AG04450 (cell line): ENCODE measurements around the gene LRRC41. TPM values are rescaled to one million over a fixed set of nuclear protein-coding genes. Genes with fewer than 3 reads are reported as not detected.

Experiments
- CTCF ChIA-PET: fragments of 300-600, 350-600 bp; formaldehyde crosslinking; extraction: SDS; loops from one replicate; lab custom pipeline; 2022; ENCODE audit warnings: antibody characterized with exemption, inconsistent platforms; lab: Charles Lee
- POLR2A ChIA-PET: fragments of 350-600 bp; formaldehyde crosslinking; extraction: SDS; loops from one replicate; lab custom pipeline; 2021; ENCODE audit warnings: antibody characterized with exemption, inconsistent platforms; lab: Yijun Ruan, JAX
- DNase-seq: peaks from one replicate; pipeline ENCODE4 v3.0.0-alpha.2; 2011; ENCODE audit warnings: low read depth, low spot score
- H3K27ac ChIP-seq: one replicate; pipeline ENCODE4 v1.5.1; 2012; ENCODE audit warnings: low read depth, low read length, control low read depth
- H3K27me3 ChIP-seq: one replicate; pipeline ENCODE4 v1.6.0; 2012; ENCODE audit warnings: low read length; ENCODE audit not compliant: control insufficient read depth, insufficient read depth
- H3K4me3 ChIP-seq: 2 replicates; pipeline ENCODE4 v1.5.1; 2011; ENCODE audit warnings: mild to moderate bottlenecking, low read depth, low read length, control low read depth
- H3K9me3 ChIP-seq: 2 replicates; pipeline ENCODE4 v1.5.1; 2012; ENCODE audit warnings: low read length; ENCODE audit not compliant: control insufficient read depth, insufficient read depth
- CTCF ChIP-seq: IDR thresholded peaks from 2 replicates; pipeline ENCODE4 v1.5.1; 2011; ENCODE audit warnings: low read depth, low read length, control low read depth, inconsistent platforms
- polyA plus RNA-seq: library from polyadenylated mRNA; depleted of rRNA; stranded (reverse); fragments of >200 nt; gene quantifications from 2 replicates; pipeline ENCODE4 v1.2.3, GENCODE V29; 2011

Gene LRRC41
- polyA plus RNA-seq, 1 experiment: 66.3 TPM

GRCh38 chr1:46306159-46306530, 2.7 kb upstream of the LRRC41 start:
- no peak overlapping the region for H3K27ac ChIP-seq
- ChIA-PET CTCF (interaction anchor here (3.4 kb wide), 1 partner anchor 41 kb away, joined by 12 read pairs; no protein-coding TSS in a partner anchor), POLR2A (no interaction called here)
- no peaks in the 10 kb centered on the region; the same call in 1 of the 2 replicates for H3K9me3 ChIP-seq
- no peak for TF ChIP-seq CTCF
- DNase-seq: no peak
- no peaks in the 10 kb centered on the region for H3K27me3 ChIP-seq
- H3K4me3 ChIP-seq: no peak overlapping the region

GRCh38 chr1:46303872-46304326, 483 bp upstream of the LRRC41 start:
- Histone ChIP-seq H3K4me3 (peak overlapping the region; percentile 86), H3K9me3 (no peaks in the 10 kb centered on the region; the same call in 1 of the 2 replicates), H3K27me3 (no peaks in the 10 kb centered on the region), H3K27ac (peak overlapping the region; percentile 77)
- CTCF ChIA-PET: interaction anchor here (0.8 to 2.5 kb wide), 5 partner anchors 36 to 59 kb away, joined by 3 to 12 read pairs (median 11); partner anchors contain the start of gene NSUN4
- TF ChIP-seq CTCF: no peak
- POLR2A ChIA-PET: interaction anchor here (1.2 to 2.0 kb wide), 5 partner anchors 13 to 57 kb away, joined by 3 to 17 read pairs (median 6); partner anchors contain the start of genes NSUN4 and RAD54L
- no peak for DNase-seq

- ChIA-PET POLR2A (interaction anchor here (0.7 to 2.0 kb wide), 9 partner anchors 11 to 55 kb away, joined by 3 to 17 read pairs (median 4); partner anchors contain the start of genes NSUN4 and RAD54L), CTCF (interaction anchor here (1.9 to 2.5 kb wide), 2 partner anchors 38 to 45 kb away, joined by 12 read pairs; partner anchors contain the start of gene NSUN4)
- Histone ChIP-seq H3K27ac (peak overlapping the region; percentile 95), H3K4me3 (peak overlapping the region; percentile 86), H3K27me3 (no peaks in the 10 kb centered on the region), H3K9me3 (no peaks in the 10 kb centered on the region; the same call in 1 of the 2 replicates)
- no peak for DNase-seq
- TF ChIP-seq CTCF: no peak
These were observed 777 bp downstream of the LRRC41 start for GRCh38 chr1:46302641-46303037.

DNA sequence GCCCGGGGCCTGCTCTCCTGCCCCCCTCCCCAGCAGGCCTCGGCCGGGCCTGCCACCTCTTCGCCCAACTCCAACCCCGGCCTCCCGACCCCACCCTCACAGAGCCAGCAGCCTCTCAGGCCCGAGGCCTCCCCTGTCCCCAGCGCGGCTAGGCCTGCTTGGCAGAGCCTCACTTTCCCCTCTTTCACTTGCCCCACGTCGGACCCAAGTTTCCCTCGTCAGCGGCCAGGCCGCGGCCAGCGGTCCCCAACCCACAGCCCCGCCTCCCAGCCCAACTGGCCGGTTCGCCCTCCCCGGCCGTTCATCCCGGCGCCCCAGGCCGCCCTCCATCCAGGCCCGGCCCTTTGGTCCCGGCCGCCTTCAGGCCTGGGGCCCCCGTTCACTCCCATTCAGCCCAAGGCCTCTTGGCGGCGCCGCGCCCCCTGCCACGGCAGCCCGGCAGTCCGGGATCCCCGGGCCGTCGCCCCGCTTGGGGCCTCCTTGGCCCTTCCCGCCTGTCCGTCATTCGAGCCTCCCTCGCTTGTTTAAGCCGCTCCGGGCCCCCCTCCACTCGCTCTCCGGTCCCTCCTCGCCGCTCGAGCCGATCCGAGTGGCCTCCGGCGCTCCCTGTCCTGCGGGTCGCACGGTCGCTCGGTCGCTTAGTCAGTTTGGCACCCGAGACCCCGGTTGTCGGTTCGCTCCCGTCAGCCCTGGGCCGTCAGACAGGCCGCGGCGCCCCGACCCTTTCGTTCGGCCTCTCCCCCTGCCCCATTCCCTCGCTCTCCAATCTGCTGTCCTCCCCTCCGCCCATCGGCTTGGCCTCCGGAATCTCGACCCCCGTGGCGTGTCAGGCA, 1.4 kb downstream of the LRRC41 start:
- Histone ChIP-seq H3K27ac (peak overlapping the region; percentile 95), H3K27me3 (no peaks in the 10 kb centered on the region), H3K4me3 (peak overlapping the region; percentile 86), H3K9me3 (no peaks in the 10 kb centered on the region; the same call in 1 of the 2 replicates)
- CTCF ChIA-PET: interaction anchor here (1.9 to 2.5 kb wide), 2 partner anchors 38 to 45 kb away, joined by 12 read pairs; partner anchors contain the start of gene NSUN4
- POLR2A ChIA-PET: interaction anchor here (1.0 kb wide), 1 partner anchor 12 kb away, joined by 4 read pairs; no protein-coding TSS in a partner anchor
- TF ChIP-seq CTCF: peak; percentile 12; the same call in 1 of the 2 replicates
- no peak for DNase-seq

DNA sequence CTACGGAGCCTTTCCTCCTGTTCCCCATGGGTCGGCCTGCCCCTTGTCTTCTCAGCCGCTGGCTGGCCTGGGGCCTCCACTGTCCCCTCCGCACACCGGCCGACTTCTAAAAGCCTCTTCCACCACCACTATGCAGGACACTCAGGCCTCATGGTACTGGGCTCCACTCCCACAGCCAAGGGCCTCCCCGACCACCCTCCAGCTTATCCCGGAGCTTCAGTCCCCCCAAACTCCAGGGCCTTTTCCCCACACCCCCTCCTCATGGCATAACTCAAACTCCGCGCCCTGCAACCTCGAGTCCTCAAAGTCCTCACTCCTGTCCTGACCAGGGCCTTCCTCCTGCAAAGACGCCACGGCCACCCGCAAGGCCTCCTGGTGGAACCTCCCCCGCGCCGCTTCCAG, 2.0 kb downstream of the LRRC41 start:
- no peak for DNase-seq
- POLR2A ChIA-PET: no interaction called here
- CTCF ChIA-PET: no interaction called here

More for the DNA sequence above, 2.0 kb downstream of the LRRC41 start:
- TF ChIP-seq CTCF: no peak
- Histone ChIP-seq H3K9me3 (no peaks in the 10 kb centered on the region; the same call in 1 of the 2 replicates), H3K27me3 (no peaks in the 10 kb centered on the region), H3K4me3 (peak overlapping the region; percentile 86), H3K27ac (peak overlapping the region; percentile 95)
